HG02571 (cell line): ENCODE results near the gene BTBD16.
A peak's percentile ranks its signal among the peaks of the same experiment; 100 is the strongest.

Experiments used
- ATAC-seq: cut with Tn5 transposase; IDR thresholded peaks from one replicate; pipeline ENCODE4 v1.9.1; 2021; ENCODE audit warnings: mild to moderate bottlenecking, moderate library complexity; ENCODE audit not compliant: unreplicated experiment

Gene BTBD16

DNA sequence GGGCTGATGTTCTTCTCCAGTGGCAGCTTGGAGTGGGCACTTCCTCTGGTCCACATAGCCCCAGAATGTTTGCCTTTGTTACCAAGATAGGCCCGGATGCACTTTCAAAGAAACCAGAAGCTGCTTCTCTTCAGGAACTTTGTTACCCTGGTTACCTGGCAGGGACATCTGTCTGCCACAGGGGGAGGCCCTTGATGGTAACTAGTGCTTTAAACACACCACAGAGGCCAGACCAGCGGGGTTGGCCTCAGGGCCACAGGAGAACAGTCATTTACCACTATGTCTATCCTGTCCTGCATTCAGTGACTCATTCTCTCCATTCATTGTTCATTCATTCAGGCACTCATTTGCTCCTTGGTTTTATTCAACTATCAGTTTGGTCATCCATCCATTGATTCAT is 91.5 kb downstream of the BTBD16 start:
- no peak for ATAC-seq

DNA sequence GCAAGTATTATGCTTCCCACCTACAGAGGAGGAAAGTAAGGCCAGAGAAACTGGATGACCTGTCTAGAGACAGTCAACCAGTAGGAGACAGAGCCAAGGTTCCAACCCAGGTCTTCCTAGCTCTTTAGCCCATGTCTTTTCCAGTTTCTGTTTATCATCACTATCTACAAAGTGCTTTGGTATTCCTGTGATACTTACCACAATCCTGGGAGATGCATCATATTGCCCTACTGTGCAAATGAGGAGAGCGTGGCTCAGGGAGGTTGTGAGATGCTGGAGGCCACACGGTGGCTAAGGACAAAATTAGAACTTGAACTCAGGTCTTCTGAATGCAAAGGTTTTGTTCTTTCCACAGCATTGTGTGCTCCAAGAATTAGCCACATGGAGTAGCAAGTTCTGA is 92.2 kb downstream of the BTBD16 start:
- ATAC-seq = no peak

DNA sequence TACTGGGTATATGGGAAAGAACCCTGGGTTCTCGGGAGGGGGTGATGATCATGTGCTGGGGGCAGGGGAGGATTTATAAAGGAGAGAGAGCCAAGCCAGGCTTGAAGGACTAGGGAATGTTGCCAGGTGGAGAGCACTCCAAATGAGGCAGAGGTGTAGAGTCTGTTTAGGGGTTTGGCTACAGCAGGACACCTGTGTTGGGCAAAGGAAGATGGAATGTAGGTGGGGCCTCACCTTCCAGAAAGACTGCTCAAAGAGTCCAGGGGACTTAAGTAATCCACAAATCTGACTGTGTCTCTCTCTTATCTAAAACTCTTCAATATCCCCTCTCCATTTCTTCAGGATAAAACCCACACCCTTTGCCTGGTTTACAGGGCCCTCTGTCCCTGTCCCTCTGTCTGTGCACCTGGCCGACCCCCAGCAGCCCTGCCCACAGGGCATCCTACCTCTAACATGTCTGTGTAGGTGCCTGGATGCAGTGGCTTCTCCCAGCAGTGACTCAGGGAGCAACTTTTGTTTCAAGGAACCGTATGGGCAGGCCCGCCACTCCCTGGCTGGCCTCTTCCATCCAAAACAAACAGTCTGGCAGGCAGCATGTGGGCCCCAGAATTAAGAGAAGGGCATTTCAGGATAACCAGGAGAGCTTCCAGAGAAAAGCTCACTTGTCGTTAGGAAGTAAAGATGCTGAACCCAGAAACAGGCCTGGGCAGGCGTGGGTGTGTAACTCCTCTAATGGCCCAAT is 92.8 kb downstream of the BTBD16 start:
- ATAC-seq = no peak

DNA sequence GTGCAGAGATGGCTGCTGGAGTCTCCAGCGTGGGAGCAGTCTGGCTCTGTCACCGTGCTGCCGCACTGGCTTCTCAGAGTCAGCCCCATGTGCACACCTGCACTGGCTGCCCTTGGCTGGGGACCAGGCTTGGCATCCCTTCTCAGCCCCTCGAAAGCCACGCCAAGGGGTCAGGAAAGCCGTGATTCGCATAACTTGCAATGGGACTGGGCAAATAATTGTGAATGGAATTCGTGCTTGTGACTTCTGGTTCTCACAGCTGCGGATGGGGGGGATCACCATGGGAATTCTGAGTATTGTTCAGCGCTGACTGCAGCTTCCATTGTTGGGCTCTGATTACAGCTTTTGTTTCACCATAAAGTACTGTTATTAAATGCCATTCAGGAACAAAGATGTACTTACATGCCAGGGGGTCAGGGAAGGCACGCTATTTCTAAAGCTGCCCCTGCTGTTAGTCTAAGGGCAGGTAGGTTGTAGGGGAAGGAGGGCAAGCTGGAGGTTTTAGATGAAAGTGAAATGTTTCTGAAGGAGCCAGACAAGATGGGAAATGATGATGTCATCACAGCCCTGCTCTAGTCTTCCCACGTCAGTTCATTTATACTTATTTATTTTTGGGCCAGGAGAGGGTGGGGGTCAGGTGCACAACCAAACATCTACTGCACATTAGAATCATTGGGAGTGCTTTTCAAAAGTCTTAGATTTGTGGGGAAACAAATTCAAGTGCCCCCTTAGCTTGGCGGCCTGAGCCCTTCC is 97.6 kb downstream of the BTBD16 start:
- ATAC-seq = no peak

DNA sequence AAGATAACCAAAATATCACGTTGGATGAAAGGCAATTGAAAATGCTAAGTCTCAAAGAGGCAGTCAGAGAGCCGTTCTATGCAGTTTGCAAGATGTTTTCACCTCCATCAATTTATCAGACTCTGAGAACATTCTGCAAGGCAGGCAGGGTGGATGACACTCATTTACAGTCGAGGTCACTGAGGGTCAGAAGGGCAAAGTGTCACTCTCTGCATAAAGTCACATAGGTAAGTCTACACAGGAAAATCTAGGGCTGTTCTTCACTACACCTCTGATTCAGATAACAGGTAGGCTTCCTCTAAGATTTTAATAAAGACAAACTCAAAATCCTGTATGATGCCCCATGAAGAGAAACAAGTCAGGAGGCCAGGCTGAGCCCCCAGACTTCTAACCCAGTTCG is 102.0 kb downstream of the BTBD16 start:
- ATAC-seq = no peak

DNA sequence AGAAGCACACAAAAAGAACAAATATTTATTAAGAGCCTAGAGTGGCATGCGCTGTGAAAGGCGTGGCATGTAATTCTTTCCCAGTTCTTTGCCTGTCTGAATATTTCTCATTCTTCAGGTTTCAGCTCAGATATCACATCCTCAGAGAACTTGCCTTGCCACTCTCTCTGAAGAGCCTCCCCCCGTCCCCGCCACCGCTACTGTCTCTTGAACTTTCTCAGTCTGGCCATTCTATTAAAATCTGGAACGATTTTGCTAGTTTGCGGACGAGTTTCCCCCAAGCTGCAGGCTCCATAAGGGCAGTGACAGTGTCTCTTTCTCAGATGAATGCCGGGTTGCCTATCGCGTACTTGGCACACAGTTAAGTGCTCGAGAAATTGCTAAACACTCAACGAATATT is 102.6 kb downstream of the BTBD16 start:
- ATAC-seq = no peak

DNA sequence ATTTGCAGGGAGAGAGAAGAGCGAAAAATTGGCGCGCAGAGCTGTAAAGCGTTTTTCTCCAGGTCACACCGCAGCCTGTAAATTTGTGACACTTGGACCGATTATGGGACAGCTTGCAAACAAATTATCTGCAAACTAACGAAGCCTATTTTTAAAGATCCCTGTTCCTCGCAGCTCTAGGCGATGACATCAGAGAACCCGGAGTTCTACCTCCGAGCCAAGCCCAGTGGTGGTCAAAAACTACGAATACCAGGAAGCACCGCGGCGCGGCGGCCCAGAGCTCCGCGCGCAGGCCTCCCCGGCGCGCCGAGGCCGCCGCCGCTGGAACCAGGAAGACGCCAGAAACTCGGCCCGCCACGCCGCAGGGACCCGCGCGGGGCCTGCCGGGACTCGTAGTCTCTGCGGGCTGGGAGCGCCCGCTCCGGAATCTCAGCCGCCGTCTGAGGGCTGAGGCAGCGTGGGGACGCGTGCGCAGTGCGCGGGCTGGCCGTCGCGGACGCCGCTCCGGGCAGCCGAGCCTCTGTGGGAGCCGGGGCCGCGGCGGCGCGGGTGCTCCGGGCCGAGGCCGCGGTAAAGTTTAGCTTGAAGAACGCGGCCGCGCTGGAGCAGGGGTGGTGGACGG is 103.3 kb downstream of the BTBD16 start, which contains the start of gene PLEKHA1:
PLEKHA1 (plus strand) TSS at position 472 of the 622 bp plus-strand sequence. CDS start 18,493 bp downstream, outside the sequence.
- ATAC-seq = peak; percentile 73

DNA sequence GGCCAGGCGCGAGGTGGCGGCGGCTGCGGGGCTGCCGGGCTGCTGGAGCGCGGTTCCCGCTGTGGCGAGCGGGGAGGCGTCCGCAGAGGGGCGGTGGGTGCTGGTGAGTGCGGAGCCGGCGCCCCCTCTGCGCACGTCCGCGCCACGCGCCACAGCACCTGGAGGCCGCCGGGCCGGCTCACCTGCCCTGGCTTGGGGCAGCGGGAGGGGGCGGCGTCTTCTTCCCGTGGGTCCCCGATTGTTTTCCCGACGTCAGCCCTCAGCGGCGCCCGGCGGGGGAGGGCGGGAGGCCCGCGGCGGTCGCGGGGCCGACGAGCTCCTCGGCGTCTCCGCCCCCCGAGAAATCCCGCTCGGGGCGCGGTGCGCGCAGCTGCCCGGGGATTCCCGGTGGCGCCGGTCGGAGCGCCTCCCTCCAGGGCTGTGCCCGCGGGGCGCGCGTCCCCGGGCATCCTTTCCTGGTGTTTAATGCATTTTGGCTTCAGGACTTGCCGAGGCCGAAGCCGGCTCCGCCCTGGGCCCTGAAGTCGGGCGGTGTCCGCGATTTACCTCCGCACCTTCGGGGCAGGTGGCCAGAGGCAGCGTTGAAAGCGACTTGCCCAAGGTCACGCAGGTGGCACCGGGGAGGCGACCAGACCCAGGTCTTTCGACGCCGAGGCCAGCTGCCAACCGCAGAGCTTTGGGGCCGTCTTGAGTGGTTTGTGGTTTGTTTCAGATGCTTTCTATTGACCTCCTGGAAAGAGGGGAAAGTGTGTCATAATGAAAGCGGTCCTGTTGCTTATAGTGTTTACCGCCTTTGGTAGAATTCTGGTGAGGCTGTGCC is 104.0 kb downstream of the BTBD16 start:
- ATAC-seq = peak; percentile 60

DNA sequence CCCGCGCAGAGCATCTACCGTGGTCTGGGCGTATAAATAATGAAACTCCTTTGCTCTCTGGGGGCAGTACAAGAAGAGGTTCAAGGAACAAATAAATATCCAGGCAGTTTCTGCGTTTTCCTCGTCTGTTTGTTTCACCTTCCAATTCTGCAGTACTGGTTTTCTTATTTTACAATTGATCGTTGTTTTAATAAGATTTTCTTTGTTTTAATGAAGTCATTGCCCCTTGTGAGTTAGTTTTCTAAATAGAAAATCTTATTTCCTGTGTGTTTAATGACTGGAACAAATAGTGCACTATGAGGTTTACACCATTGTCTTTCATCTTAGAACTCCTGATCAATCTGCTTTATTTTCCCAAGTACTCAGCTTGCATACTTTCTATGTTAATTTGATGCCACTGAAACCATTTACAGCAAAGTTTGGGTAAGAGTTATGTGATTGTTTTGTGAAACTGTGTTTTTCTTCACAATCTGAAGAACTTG is 104.6 kb downstream of the BTBD16 start:
- no peak for ATAC-seq

DNA sequence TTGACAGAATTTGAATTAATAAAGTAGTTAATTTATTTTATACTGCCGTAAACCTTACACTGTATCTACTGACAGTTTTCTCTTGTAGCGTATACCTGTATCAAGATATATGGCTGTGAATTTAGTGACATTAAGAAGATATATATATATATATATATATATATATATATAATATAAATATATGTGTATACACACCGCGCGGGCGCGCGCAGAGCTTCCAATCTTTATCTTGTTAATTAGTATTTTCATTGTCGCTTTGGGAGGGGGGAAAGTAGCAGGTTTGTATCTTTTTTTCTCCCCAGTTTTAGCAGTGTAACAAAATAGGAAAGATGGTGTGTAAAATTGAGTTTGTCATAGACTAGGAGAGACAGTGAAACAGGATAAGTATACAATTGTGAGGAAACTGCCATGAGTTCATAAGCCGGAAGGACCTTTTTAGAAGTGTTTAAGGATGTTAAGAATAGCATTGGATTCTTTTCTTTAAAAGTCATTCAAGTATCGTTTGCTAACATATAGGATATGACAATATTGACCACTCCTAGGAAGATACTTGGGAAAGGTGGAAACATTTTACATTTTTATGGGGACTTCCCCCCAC is 105.4 kb downstream of the BTBD16 start:
- no peak for ATAC-seq

DNA sequence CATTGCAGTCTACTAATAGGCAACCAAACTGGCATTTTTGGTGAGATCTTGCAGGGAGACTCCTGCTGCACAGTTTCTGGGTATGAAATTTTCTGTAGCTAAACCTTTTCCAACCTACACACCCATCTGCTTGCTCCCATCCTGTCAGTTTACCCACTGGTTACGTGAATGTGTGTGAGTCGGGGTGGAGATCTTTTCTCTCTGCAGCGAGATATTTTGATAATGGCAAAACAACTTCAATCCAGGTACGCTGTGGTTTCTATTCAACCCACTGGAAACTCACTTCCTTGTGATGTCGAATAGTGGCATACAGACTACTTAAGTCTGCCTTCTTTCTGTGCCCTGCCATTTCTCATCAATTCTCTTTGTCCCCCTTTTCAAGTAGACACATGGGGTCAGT is 107.9 kb downstream of the BTBD16 start:
- no peak for ATAC-seq

DNA sequence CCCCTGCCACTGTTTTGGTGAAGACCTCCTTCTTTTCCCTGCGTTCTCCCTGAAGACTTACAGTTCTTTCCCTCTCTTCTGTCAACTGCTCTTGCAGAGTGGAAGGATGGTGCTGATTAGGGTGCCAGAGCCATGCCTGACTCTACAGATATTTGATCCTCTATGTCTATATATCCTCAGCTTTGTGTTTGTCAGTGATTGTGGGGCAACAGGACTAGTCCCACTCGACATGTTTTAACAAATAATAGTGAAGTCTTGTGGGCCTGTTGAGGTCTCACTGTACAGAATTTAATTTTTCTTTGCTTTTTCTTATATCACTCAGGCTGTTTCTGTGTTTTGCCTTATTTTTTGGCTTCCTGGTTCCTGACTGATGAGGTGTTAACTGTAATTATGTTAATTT is 108.4 kb downstream of the BTBD16 start:
- no peak for ATAC-seq

DNA sequence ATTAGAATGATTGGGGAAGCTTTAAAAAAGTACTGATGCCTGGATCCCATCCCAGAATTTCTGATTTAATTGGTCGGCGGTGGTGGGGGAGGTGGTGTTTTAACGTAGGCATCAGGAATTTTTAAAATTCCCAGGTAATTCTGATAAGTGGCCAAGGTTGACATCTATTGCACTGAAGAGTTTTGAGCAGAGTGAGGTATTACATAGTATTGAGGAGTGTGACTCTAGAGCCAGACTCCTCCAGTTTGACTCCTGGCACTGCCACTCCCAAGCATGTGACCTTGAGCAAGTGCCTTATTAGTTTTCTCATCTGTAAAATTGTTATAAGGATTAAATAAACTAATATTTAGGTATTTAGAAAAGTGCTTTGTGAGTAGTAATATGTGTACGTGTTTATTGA is 109.6 kb downstream of the BTBD16 start:
- ATAC-seq = no peak

DNA sequence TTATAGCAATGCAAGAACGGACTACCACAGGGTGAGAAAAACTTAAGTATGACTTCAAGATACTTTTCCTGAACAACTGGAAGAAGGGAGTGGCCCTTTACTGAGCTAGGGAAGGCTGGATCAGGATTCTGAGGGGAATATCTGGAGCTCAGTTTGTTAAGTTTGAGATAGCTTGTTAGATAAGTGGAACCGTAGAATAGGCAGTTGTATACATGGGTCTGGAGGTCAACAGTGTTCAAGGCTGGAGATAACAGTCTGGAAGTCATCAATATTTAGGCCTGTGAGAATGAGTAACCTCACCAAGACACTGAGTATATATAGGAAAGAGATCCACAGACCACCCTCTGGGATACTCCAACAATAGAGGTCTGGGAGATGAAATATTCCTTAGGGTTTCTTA is 110.6 kb downstream of the BTBD16 start:
- no peak for ATAC-seq

DNA sequence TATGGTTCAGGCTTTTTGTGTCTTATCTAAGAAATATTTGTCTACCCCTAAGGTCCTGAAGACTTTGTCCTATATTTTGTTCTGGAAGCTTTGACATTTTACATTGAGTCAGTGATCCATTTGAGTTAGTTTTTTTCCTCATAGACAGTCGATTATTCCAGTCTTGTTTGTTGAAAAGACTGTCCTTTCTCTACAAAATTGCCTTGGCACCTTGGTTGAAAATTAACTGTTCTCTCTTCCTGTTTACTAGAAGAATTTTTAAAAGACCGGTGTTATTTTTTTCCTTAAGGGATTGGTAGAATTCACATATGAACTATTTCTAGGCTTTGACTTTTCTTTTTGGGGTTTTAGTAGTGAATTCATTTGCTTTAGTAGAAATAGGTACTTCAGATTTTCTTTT is 115.4 kb downstream of the BTBD16 start:
- ATAC-seq = no peak

DNA sequence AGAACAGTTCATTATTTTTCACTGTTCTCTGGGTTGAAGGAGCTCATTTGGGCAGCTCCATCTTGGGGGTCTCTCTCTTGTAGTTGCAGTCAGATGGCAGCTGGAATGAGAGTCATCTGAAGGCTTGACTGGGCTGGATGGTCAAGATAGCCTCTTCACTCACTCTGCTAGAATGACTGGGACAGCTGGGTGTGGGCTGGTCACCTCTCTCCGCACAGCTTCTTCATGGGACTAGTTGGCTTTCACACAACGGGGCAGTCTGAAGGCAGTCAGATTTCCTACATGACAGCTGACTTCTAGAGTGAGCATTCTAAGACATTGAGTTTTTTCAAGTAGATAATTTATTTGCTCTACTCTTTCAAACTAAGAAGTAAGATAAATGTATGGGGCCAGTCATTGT is 116.5 kb downstream of the BTBD16 start:
- ATAC-seq = no peak
